Stimulated activated CD8-positive, alpha-beta memory T cell treated with anti-CD3 and anti-CD28 coated beads, Interleukin-4, amount 100 ng/mL, for 24 hours (primary cell): ENCODE measurements around the gene DMD.
"Not testable (repeated sequence)": the region's sequence is repeated elsewhere in the genome, so short reads cannot be mapped to it uniquely, and the experiment has no call there.

Experiments
- DNase-seq: peaks from one replicate; pipeline ENCODE4 v3.0.0-alpha.2; 2020; ENCODE audit warnings: low read depth

DMD gene

GRCh38 chrX:33211356-33212260 is at the start of gene DMD:
DMD (minus strand) TSS chrX:33211549; CDS start chrX:33211312, 237 bp downstream.
- DNase-seq, result no peak

GRCh38 chrX:33252306-33252825 is 41.0 kb upstream of the DMD start:
- DNase-seq, result no peak

GRCh38 chrX:33218819-33219218 is 7.5 kb upstream of the DMD start:
- DNase-seq, result no peak

GRCh38 chrX:33210156-33210555 is 1.2 kb downstream of the DMD start:
- DNase-seq, result no peak

GRCh38 chrX:33207056-33207455 is 4.3 kb downstream of the DMD start:
- DNase-seq, result no peak

- DNase-seq, result no peak
These were observed 6.0 kb downstream of the DMD start for GRCh38 chrX:33205321-33205720.

GRCh38 chrX:33204889-33205288 is 6.5 kb downstream of the DMD start:
- DNase-seq, result no peak

GRCh38 chrX:33198561-33199279 is 12.6 kb downstream of the DMD start:
- no peak for DNase-seq

- DNase-seq, result no peak
These were observed 15.7 kb downstream of the DMD start for GRCh38 chrX:33195698-33196097.

GRCh38 chrX:33194876-33195433 is 16.4 kb downstream of the DMD start:
- DNase-seq, result no peak

- no peak for DNase-seq
These were observed 17.1 kb downstream of the DMD start for GRCh38 chrX:33194289-33194688.

GRCh38 chrX:33190016-33190415 is 21.3 kb downstream of the DMD start:
- DNase-seq, result no peak

GRCh38 chrX:33188881-33189280 is 22.5 kb downstream of the DMD start:
- no peak for DNase-seq

GRCh38 chrX:33188286-33188685 is 23.1 kb downstream of the DMD start:
- DNase-seq, result no peak

- not testable (repeated sequence) for DNase-seq
These were observed 26.5 kb downstream of the DMD start for GRCh38 chrX:33184803-33185202.

GRCh38 chrX:33183361-33183760 is 28.0 kb downstream of the DMD start:
- DNase-seq, result no peak

- no peak for DNase-seq
These were observed 32.7 kb downstream of the DMD start for GRCh38 chrX:33178690-33179089.

- DNase-seq, result no peak
These were observed 33.1 kb downstream of the DMD start for GRCh38 chrX:33178218-33178617.

- DNase-seq, result no peak
These were observed 36.1 kb downstream of the DMD start for GRCh38 chrX:33175201-33175600.

GRCh38 chrX:33171041-33171440 is 40.3 kb downstream of the DMD start:
- DNase-seq, result no peak

- DNase-seq, result no peak
These were observed 49.5 kb downstream of the DMD start for GRCh38 chrX:33161829-33162228.

- DNase-seq, result no peak
These were observed 51.1 kb downstream of the DMD start for GRCh38 chrX:33160273-33160672.
